GM23338 (cell line): ENCODE results near the gene PLEKHG5.

Source experiments
- CREB1 ChIP-seq: fragments of 250-450 bp; sonication (Bioruptor Pico); IDR thresholded peaks from 2 replicates; pipeline ENCODE4 v1.5.0; 2020; ENCODE audit warnings: low read depth, mild to moderate bottlenecking, moderate library complexity
- CTCF ChIP-seq, 2 experiments: fragments of 200-600 bp in 1 of 2; sonication (generic) in 1 of 2; conservative IDR thresholded peaks; 2 replicates each; pipeline versions ENCODE4 v1.5.1 to v1.6.1; 2016 to 2017; ENCODE audit warnings: antibody characterized with exemption in 2 of 2, low read depth in 2 of 2, mild to moderate bottlenecking in 2 of 2, moderate library complexity in 1 of 2
- EZH2 ChIP-seq: fragments of 200-600 bp; sonication (generic); IDR thresholded peaks from one replicate; pipeline ENCODE4 v1.8.0; 2017; ENCODE audit warnings: antibody characterized with exemption, mild to moderate bottlenecking, low read depth; ENCODE audit not compliant: unreplicated experiment
- EZH2phosphoT487 ChIP-seq: fragments of 200-600 bp; sonication (generic); IDR thresholded peaks from one replicate; pipeline ENCODE4 v1.8.1; 2018; ENCODE audit warnings: antibody characterized with exemption; ENCODE audit not compliant: unreplicated experiment
- JUNB ChIP-seq: IDR thresholded peaks from one replicate; pipeline ENCODE4 v1.6.1; 2016; ENCODE audit warnings: antibody characterized with exemption; ENCODE audit not compliant: unreplicated experiment
- POLR2AphosphoS5 ChIP-seq: IDR thresholded peaks from 2 replicates; pipeline ENCODE4 v1.6.1; 2016; ENCODE audit warnings: antibody characterized with exemption, low read depth
- REST ChIP-seq: IDR thresholded peaks from one replicate; pipeline ENCODE4 v1.6.1; 2018; ENCODE audit warnings: antibody characterized with exemption; ENCODE audit not compliant: unreplicated experiment
- STAT1 ChIP-seq: IDR thresholded peaks from one replicate; pipeline ENCODE4 v1.6.1; 2016; ENCODE audit warnings: antibody characterized with exemption; ENCODE audit not compliant: unreplicated experiment

DNA sequence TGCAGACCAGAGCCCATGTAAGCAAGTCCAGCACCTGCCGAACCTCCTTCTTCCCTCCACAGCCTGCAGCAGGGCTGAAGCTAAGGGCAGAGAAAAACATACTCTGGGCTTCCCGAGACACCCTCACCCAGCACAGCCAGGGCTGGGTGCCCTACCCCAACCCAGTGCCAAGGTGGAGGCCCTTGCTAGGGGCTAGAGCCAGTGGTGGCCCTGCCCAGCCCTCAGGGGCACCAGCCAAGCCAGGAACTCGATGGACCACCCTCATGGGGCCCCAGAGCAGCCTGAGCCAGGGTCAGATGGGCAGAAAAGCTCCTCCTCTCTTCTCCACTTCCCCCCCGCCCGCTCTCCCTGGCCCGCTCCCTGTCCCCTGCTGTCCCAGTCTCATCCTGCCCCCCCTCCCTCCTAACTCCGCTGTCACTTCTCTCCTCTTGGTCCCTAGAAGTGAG lies 41.4 kb downstream of the PLEKHG5 start:
- TF ChIP-seq EZH2phosphoT487 (no peak), CTCF (conservative IDR thresholded peaks at IDR 0.05; ENCODE audit: low read depth in 2 of 2) (no peak), POLR2AphosphoS5 (no peak), REST (no peak), JUNB (no peak), EZH2 (no peak), CREB1 (CRISPR knock-in tag) (no peak), STAT1 (no peak)
